H1 (cell line): ENCODE measurements around the gene TMEM272. TPM values are rescaled to one million over a fixed set of nuclear protein-coding genes. Genes with fewer than 3 reads are reported as not detected.
A peak's percentile ranks its signal among the peaks of the same experiment; 100 is the strongest.

Source experiments
- CTCF ChIA-PET: fragments of 300-600 bp; sonication (Branson Sonifier 250); formaldehyde crosslinking; loops from one replicate; lab custom pipeline; 2021; ENCODE audit not compliant: partially characterized antibody; lab: Charles Lee
- POLR2A ChIA-PET: fragments of 300-600 bp; sonication (Branson Sonifier 250); formaldehyde crosslinking; loops from one replicate; lab custom pipeline; 2021; ENCODE audit warnings: inconsistent platforms; ENCODE audit not compliant: partially characterized antibody; lab: Charles Lee
- DNase-seq, 2 experiments: peaks; one replicate each; pipeline versions ENCODE4 v3.0.0 to v3.0.0-alpha.2; 2010 to 2022; ENCODE audit warnings: low spot score in 2 of 2, low read depth in 1 of 2, mixed read lengths in 1 of 2
- FAIRE-seq: peaks from 2 replicates; lab custom pipeline; 2011; peaks lifted over from hg19 to GRCh38; lab: Jason Lieb, UNC
- H2AFZ ChIP-seq: 2 replicates; pipeline ENCODE4 v1.8.1; 2012; ENCODE audit warnings: low read length, inconsistent platforms
- H2AK5ac ChIP-seq: 2 replicates; pipeline ENCODE4 v1.6.1; 2013; ENCODE audit warnings: low read depth, low read length
- H2BK120ac ChIP-seq: replicated peaks from 2 replicates; pipeline ENCODE3; 2013; ENCODE audit warnings: low read depth, low read length, inconsistent platforms
- H2BK12ac ChIP-seq: 2 replicates; pipeline ENCODE4 v1.6.1; 2013; ENCODE audit warnings: low read depth, low read length
- H2BK15ac ChIP-seq: 2 replicates; pipeline ENCODE4 v1.6.1; 2013; ENCODE audit warnings: low read length
- H2BK20ac ChIP-seq: 2 replicates; pipeline ENCODE4 v1.6.1; 2013; ENCODE audit warnings: low read length
- H2BK5ac ChIP-seq: 2 replicates; pipeline ENCODE4 v1.6.1; 2013; ENCODE audit warnings: low read depth, low read length
- H3K14ac ChIP-seq: 2 replicates; pipeline ENCODE4 v1.6.1; 2013; ENCODE audit warnings: inconsistent platforms; ENCODE audit not compliant: insufficient read length
- H3K18ac ChIP-seq: 2 replicates; pipeline ENCODE4 v1.6.1; 2013; ENCODE audit warnings: low read length; ENCODE audit errors: extremely low read depth
- H3K23ac ChIP-seq: 2 replicates; pipeline ENCODE4 v1.6.1; 2013; ENCODE audit warnings: inconsistent platforms; ENCODE audit not compliant: insufficient read length
- H3K23me2 ChIP-seq: 2 replicates; pipeline ENCODE4 v1.6.1; 2013; ENCODE audit warnings: low read depth, low read length
- H3K27ac ChIP-seq: 2 replicates; pipeline ENCODE4 v1.6.1; 2011; ENCODE audit warnings: low read depth, low read length, inconsistent platforms
- H3K27me3 ChIP-seq, 4 experiments: replicated peaks in 1 of 4; 1 replicate in 1 of 4; 2 replicates in 3 of 4; pipeline versions ENCODE4 v1.6.1 to v1.8.1; 2011 to 2013; ENCODE audit warnings: low read length in 3 of 4, mild to moderate bottlenecking in 3 of 4, inconsistent platforms in 2 of 4, mixed read lengths in 2 of 4, moderate library complexity in 1 of 4; ENCODE audit not compliant: control insufficient read depth in 3 of 4, insufficient read depth in 3 of 4; ENCODE audit errors: extremely low read depth in 1 of 4
- H3K36me3 ChIP-seq, 4 experiments: 2 replicates each; pipeline versions ENCODE4 v1.6.1 to v1.8.1; 2011 to 2013; ENCODE audit warnings: mild to moderate bottlenecking in 4 of 4, low read length in 3 of 4, moderate library complexity in 2 of 4, control low read depth in 1 of 4, inconsistent platforms in 1 of 4; ENCODE audit not compliant: insufficient read depth in 4 of 4, control insufficient read depth in 2 of 4
- H3K4ac ChIP-seq: replicated peaks from 2 replicates; pipeline ENCODE3; 2013; ENCODE audit warnings: low read length, low read depth, mixed read lengths, inconsistent platforms; ENCODE audit not compliant: insufficient read length
- H3K4me1 ChIP-seq, 4 experiments: replicated peaks in 1 of 4; 1 replicate in 1 of 4; 2 replicates in 3 of 4; pipeline versions ENCODE4 v1.6.1 to v1.8.1; 2011 to 2013; ENCODE audit warnings: low read length in 3 of 4, inconsistent platforms in 2 of 4, mixed read lengths in 1 of 4; ENCODE audit not compliant: insufficient read depth in 4 of 4, control insufficient read depth in 3 of 4
- H3K4me2 ChIP-seq, 2 experiments: 2 replicates each; pipeline versions ENCODE4 v1.6.1 to v1.8.1; 2011 to 2013; ENCODE audit warnings: low read depth in 2 of 2, low read length in 2 of 2, control low read depth in 1 of 2, inconsistent platforms in 1 of 2, mild to moderate bottlenecking in 1 of 2; ENCODE audit not compliant: insufficient read depth in 1 of 2
- H3K4me3 ChIP-seq, 4 experiments: fragments of 200-600, 300-600 bp in 1 of 4; sonication (generic), shearing (Covaris generic), sonication (Bioruptor Twin) in 1 of 4; 2 replicates each; pipeline versions ENCODE4 v1.5.1 to v1.8.1; 2011 to 2016; ENCODE audit warnings: low read length in 4 of 4, low read depth in 3 of 4, control low read depth in 2 of 4, inconsistent platforms in 2 of 4, mild to moderate bottlenecking in 2 of 4, mixed read lengths in 1 of 4, moderate library complexity in 1 of 4; ENCODE audit not compliant: insufficient read depth in 2 of 4; ENCODE audit errors: extremely low read depth in 1 of 4
- H3K56ac ChIP-seq: replicated peaks from 2 replicates; pipeline ENCODE3; 2013; ENCODE audit warnings: low read depth, mild to moderate bottlenecking, mixed read lengths, low read length, inconsistent platforms; ENCODE audit not compliant: insufficient read length
- H3K79me1 ChIP-seq: 2 replicates; pipeline ENCODE4 v1.6.1; 2013; ENCODE audit warnings: low read depth, low read length, control low read depth
- H3K79me2 ChIP-seq, 2 experiments: 2 replicates each; pipeline versions ENCODE4 v1.6.1 to v1.8.1; 2012 to 2013; ENCODE audit warnings: low read length in 2 of 2, mild to moderate bottlenecking in 2 of 2, inconsistent platforms in 1 of 2; ENCODE audit not compliant: insufficient read depth in 2 of 2, control insufficient read depth in 1 of 2
- H3K9ac ChIP-seq, 4 experiments: replicated peaks in 1 of 4; 1 replicate in 1 of 4; 2 replicates in 3 of 4; pipeline versions ENCODE4 v1.6.1 to v1.8.1; 2011 to 2013; ENCODE audit warnings: low read depth in 3 of 4, low read length in 3 of 4, control low read depth in 2 of 4, mild to moderate bottlenecking in 2 of 4, moderate library complexity in 2 of 4, inconsistent platforms in 1 of 4; ENCODE audit errors: extremely low read depth in 1 of 4
- H3K9me3 ChIP-seq, 2 experiments: 2 replicates each; pipeline versions ENCODE4 v1.6.1 to v1.8.1; 2012 to 2013; ENCODE audit warnings: mild to moderate bottlenecking in 2 of 2, moderate library complexity in 2 of 2, control low read depth in 1 of 2, inconsistent platforms in 1 of 2, low read depth in 1 of 2, low read length in 1 of 2, mixed read lengths in 1 of 2; ENCODE audit not compliant: insufficient read depth in 2 of 2
- H4K20me1 ChIP-seq, 2 experiments: replicated peaks in 1 of 2; 2 replicates each; pipeline versions ENCODE3 to v1.8.1; 2011 to 2013; ENCODE audit warnings: inconsistent platforms in 2 of 2, low read length in 2 of 2, mild to moderate bottlenecking in 1 of 2; ENCODE audit not compliant: insufficient read depth in 2 of 2, control insufficient read depth in 1 of 2
- H4K5ac ChIP-seq: 2 replicates; pipeline ENCODE4 v1.6.1; 2013; ENCODE audit warnings: low read length, low read depth, mixed read lengths, inconsistent platforms; ENCODE audit not compliant: insufficient read length
- H4K8ac ChIP-seq: 2 replicates; pipeline ENCODE4 v1.8.0; 2013; ENCODE audit warnings: mild to moderate bottlenecking, moderate library complexity, low read length, inconsistent platforms; ENCODE audit not compliant: insufficient read depth; ENCODE audit errors: extremely low read depth
- H4K91ac ChIP-seq: replicated peaks from 2 replicates; pipeline ENCODE3; 2013; ENCODE audit warnings: low read length, mixed read lengths, inconsistent platforms; ENCODE audit not compliant: insufficient read length
- KDM1A ChIP-seq: fragments of 200-600, 300-600 bp; sonication (generic); IDR thresholded peaks from 2 replicates; pipeline ENCODE4 v1.7.1; 2016; ENCODE audit warnings: mild to moderate bottlenecking, low read length, borderline replicate concordance
- TEAD4 ChIP-seq: IDR thresholded peaks from 2 replicates; pipeline ENCODE4 v1.6.1; 2012; ENCODE audit warnings: low read depth, low read length, inconsistent platforms, mixed read lengths
- WGBS, 2 experiments: shearing (Covaris generic) in 1 of 2; methylation state at CpG; one replicate each; pipeline versions ENCODE4 v1.1.6 to v1.1.7; 2013 to 2015; ENCODE audit warnings: low lambda C conversion rate in 2 of 2, mixed read lengths in 2 of 2, inconsistent platforms in 1 of 2, low coverage in 1 of 2, missing lambda C conversion rate in 1 of 2; ENCODE audit not compliant: insufficient replicate concordance in 2 of 2, insufficient coverage in 1 of 2, insufficient read length in 1 of 2; ENCODE audit errors: extremely low coverage in 1 of 2, missing lambda C conversion rate in 1 of 2; 5-methylcytosine and 5-hydroxymethylcytosine counted together
- polyA plus RNA-seq, 7 experiments: library from polyadenylated mRNA; depleted of rRNA in 3 of 7; stranded (reverse) in 5 of 7; unstranded in 2 of 7; fragments of >200 nt in 5 of 7; fragments of 200-250 nt in 2 of 7; gene quantifications; 1 replicate in 5 of 7; 2 replicates in 1 of 7; 4 replicates in 1 of 7; pipeline versions ENCODE4 v1.2.1 to v1.2.3, GENCODE V29; 2011 to 2013; ENCODE audit warnings: missing spikeins in 2 of 7, mixed read lengths in 2 of 7
- total RNA-seq: library from RNA; stranded (reverse); fragmentation: NEBNext Ultra II Directional; extraction: Animal tissue kit (Norgen Biotek cat#: 25700); gene quantifications from 2 replicates; pipeline ENCODE4 v1.2.1, GENCODE V29; 2021

TMEM272 gene
- total and polyA plus RNA-seq, 2 of the 8 experiments (the other 6 are each of a cell fraction or from before 2014, with no cell fraction given): 0.05 TPM; not detected in 1

- Histone ChIP-seq H2BK20ac (no peak overlapping the region), H3K23ac (no peak overlapping the region), H3K4me2 (peak overlapping the region in 1 of 2 experiments; percentile 80; a peak in 1 of 4 replicates), H3K4me1 (peaks cover 12 to 19% (median 16%) of the 10 kb centered on the region in 4 experiments), H3K56ac (no peak overlapping the region), H3K27me3 (0 out of 7 replicates have a peak, but pooled peaks cover 0 to 2% (median 0%) of the 10 kb centered on the region in 4 experiments), H3K9me3 (no peaks in the 10 kb centered on the region), H3K23me2 (peaks cover 8% of the 10 kb centered on the region), H3K27ac (no peak overlapping the region), H2AFZ (no peak overlapping the region), H3K14ac (no peak overlapping the region), H4K5ac (no peak overlapping the region), H3K9ac (no peak overlapping the region), H3K79me1 (no peaks in the 10 kb centered on the region), H3K4me3 (no peak overlapping the region), H3K79me2 (no peaks in the 10 kb centered on the region), H2BK12ac (no peak overlapping the region), H4K8ac (no peak overlapping the region), H2BK5ac (no peak overlapping the region), H2BK120ac (no peak overlapping the region), H4K91ac (no peak overlapping the region), H3K36me3 (no peaks in the 10 kb centered on the region), H4K20me1 (no peaks in the 10 kb centered on the region), H3K18ac (no peak overlapping the region), H3K4ac (no peak overlapping the region), H2BK15ac (no peak overlapping the region), H2AK5ac (no peak overlapping the region)
- ChIA-PET POLR2A (interaction anchor here (1.1 to 2.0 kb wide), 3 partner anchors 9 to 375 kb away, joined by 3 to 5 read pairs (median 4); partner anchors contain the start of gene INTS6), CTCF (interaction anchor here (1.0 to 3.4 kb wide), 3 partner anchors 9 to 53 kb away, joined by 3 to 29 read pairs (median 3); no protein-coding TSS in a partner anchor)
- FAIRE-seq (no peak), DNase-seq (no peak)
- TF ChIP-seq TEAD4 (no peak), KDM1A (peak; percentile 92)
- WGBS, 2 experiments: 90% methylated on average over 2 of the region's 2 CpGs; no CpG with 5 or more reads in 1 of the 2 experiments
Observed at GRCh38 chr13:51805925-51806324, 39.1 kb downstream of the TMEM272 start.
